ENCODE results near the gene FAAP100. TPM values are rescaled to one million over a fixed set of nuclear protein-coding genes. Genes with fewer than 3 reads are reported as not detected.

Gene FAAP100
- total RNA-seq, 4 donors from 2014 or later, result 19.4 to 34.3 (median 28.4) TPM

DNA sequence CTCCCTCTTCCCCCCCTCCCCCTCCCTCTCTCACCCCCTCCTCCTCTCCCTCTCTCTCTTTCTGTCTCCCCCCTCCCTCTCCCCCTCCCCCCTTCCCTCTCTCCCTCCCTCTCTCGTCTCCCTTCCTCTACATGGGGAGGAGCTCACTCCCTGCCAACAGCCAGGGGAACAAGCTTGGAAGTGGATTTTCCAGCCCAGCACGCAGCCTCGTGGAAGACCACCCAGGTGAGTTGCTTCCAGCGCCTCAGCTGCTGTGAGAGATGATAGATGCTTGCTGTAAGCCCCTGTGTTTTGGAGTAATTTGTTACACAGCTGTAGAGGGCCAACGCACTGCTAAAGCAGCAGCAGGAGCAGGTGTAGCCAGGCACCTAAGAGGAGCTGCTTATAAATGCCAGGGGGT, 60.4 kb downstream of the FAAP100 start:
- no peak for DNase-seq (ENCODE audit: low spot score in 2 of 2)
- WGBS, 2 donors, result 16 to 36% methylated on average over 4 to 5 of the region's 5 CpGs
- intact Hi-C loops (cut with DNase I; ENCODE audit: low total_unique reads), result loop anchor here (10.0 kb wide), 1 partner anchor 477 kb away; no protein-coding TSS in a partner anchor
- TF ChIP-seq, protein P1, sequence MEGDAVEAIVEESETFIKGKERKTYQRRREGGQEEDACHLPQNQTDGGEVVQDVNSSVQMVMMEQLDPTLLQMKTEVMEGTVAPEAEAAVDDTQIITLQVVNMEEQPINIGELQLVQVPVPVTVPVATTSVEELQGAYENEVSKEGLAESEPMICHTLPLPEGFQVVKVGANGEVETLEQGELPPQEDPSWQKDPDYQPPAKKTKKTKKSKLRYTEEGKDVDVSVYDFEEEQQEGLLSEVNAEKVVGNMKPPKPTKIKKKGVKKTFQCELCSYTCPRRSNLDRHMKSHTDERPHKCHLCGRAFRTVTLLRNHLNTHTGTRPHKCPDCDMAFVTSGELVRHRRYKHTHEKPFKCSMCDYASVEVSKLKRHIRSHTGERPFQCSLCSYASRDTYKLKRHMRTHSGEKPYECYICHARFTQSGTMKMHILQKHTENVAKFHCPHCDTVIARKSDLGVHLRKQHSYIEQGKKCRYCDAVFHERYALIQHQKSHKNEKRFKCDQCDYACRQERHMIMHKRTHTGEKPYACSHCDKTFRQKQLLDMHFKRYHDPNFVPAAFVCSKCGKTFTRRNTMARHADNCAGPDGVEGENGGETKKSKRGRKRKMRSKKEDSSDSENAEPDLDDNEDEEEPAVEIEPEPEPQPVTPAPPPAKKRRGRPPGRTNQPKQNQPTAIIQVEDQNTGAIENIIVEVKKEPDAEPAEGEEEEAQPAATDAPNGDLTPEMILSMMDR (IDR thresholded peaks at IDR 0.05), result no peak
- no peak for TF ChIP-seq POLR2A (IDR thresholded peaks at IDR 0.05)
- no peak overlapping the region for H3K4me3 ChIP-seq (ENCODE audit: low read depth, poor library complexity, severe bottlenecking)

DNA sequence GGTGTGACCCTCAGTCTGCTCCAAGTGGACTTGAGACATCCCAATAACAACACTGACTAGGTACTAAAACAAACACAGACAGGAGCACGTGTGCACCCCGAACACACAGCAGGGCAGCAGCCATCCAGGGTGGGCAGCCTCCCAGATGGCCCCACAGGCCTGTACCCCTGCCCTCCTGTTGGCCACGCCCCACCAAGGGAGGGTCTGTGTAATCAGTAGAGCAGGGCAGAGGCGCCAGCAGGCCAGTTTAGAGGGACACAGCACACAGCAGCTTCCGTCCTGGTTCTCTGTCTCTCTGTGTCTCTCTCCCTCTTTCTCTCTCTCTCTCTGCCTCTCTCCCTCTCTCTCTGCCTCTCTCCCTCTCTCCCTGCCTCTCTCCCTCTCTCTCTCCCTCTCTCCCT, 61.0 kb downstream of the FAAP100 start:
- 40 to 41% methylated on average over 5 of the region's 5 CpGs for WGBS, 2 donors
- TF ChIP-seq, protein P1 (IDR thresholded peaks at IDR 0.05), result no peak
- no peak for TF ChIP-seq POLR2A (IDR thresholded peaks at IDR 0.05)
- no peak overlapping the region for H3K4me3 ChIP-seq (ENCODE audit: low read depth, poor library complexity, severe bottlenecking)
- no peak for DNase-seq (ENCODE audit: low spot score in 2 of 2)
- intact Hi-C loops (cut with DNase I; ENCODE audit: low total_unique reads), result loop anchor here (10.0 kb wide), 1 partner anchor 476 kb away; no protein-coding TSS in a partner anchor

DNA sequence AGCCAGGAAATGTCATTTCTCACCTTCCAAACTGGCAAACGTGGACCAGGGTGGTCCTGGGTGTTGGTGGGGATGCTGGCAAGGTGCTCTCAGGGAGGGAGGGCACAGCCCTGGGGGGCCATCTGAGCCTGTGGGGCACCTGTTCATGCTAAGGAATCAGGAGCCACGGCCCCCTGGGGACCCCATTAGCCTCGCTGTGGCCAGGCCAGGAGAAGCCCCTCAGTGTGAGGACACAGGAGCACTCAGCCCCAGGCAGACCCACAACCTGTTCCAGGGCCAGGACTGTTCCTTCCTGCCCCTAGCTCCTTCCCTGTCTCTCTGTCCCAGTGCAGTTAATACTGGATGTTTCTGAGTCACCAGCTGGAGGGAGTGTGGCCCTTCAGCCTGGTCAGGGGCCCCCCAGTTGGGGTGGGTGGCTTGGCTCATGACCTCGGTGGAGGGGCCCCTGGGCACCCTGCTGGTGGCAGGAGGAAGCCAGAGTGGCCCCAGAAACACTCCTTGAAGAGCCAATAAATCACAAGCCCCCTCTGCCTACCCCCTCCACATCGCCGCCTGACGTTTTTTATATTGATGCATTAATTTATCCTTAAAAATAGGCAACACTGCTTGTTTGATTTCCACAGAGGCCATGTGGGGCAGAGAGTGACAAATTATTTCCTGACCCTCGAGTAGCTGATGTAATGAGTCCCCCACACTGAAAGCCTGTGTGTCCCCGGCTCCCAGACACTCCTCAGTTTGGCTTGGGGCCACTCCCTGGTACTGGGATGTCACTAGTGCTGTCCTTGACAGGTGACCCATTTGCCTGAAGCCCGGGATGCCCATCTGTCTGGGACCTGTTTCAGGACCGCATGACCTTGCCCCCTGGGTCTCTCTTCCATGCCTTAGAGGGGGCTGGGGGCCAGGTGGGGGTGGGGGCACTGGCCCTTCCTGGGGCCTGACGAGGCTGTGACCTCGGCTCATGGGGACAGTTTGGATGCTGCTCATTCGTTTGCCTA, 61.9 kb downstream of the FAAP100 start:
- TF ChIP-seq POLR2A (IDR thresholded peaks at IDR 0.05), result no peak
- TF ChIP-seq, protein P1 (IDR thresholded peaks at IDR 0.05), result no peak
- DNase-seq (ENCODE audit: low spot score in 2 of 2), result no peak
- intact Hi-C loops (cut with DNase I; ENCODE audit: low total_unique reads), result loop anchor here (10.0 kb wide), 2 partner anchors 195 to 475 kb away; partner anchors contain the start of gene SLC38A10
- H3K4me3 ChIP-seq (ENCODE audit: low read depth, poor library complexity, severe bottlenecking), result no peak overlapping the region
- WGBS, 2 donors, result 58 to 64% methylated on average over 14 of the region's 14 CpGs

Other genes with a start within 250 kb of the FAAP100 start
- 10 to 100 TPM in 2 of 4 donors, 1 to 10 TPM in 2; 4.1 to 14.2 (median 10.0) TPM for gene BAHCC1, start 156.9 kb downstream of the FAAP100 start, total RNA-seq
- gene ACTG1, start 39.6 kb downstream of the FAAP100 start, total RNA-seq, result 1,000 to 10,000 TPM; 3,349 to 4,521 (median 4,085) TPM
- 1 to 10 TPM in 3 of 4 donors, under 1 TPM in 1; 0.46 to 2.7 (median 1.8) TPM for gene FSCN2, start 24.0 kb downstream of the FAAP100 start, total RNA-seq
- gene NPLOC4, start 84.8 kb upstream of the FAAP100 start, total RNA-seq, result 10 to 100 TPM; 49.3 to 78.7 (median 67.8) TPM
- 1 to 10 TPM in 2 of 4 donors, under 1 TPM in 1, not detected in 1; 0.57 to 2.5 (median 1.6) TPM for gene TSPAN10, start 84.8 kb upstream of the FAAP100 start, total RNA-seq
- 1 to 10 TPM in 2 of 4 donors, under 1 TPM in 1, not detected in 1; 0.30 to 8.9 (median 1.1) TPM for gene PDE6G, start 104.2 kb upstream of the FAAP100 start, total RNA-seq
- gene OXLD1, start 114.3 kb upstream of the FAAP100 start, total RNA-seq, result 10 to 100 TPM; 33.5 to 68.3 (median 48.2) TPM
- gene CCDC137, start 114.4 kb upstream of the FAAP100 start, total RNA-seq, result 10 to 100 TPM; 19.7 to 35.2 (median 28.3) TPM
- gene ARL16, start 131.4 kb upstream of the FAAP100 start, total RNA-seq, result 10 to 100 TPM; 29.2 to 45.1 (median 36.2) TPM
- gene HGS, start 131.7 kb upstream of the FAAP100 start, total RNA-seq, result 100 to 1,000 TPM in 1 of 4 donors, 10 to 100 TPM in 3; 87.0 to 160 (median 92.1) TPM
- 10 to 100 TPM; 39.5 to 64.0 (median 43.1) TPM for gene MRPL12, start 151.0 kb upstream of the FAAP100 start, total RNA-seq
- 10 to 100 TPM; 23.4 to 30.6 (median 25.9) TPM for gene SLC25A10, start 159.9 kb upstream of the FAAP100 start, total RNA-seq